Large intestine (tissue), 3 donors: ENCODE data around the gene UIMC1. TPM values are rescaled to one million over a fixed set of nuclear protein-coding genes. Genes with fewer than 3 reads are reported as not detected.

Experiments
- DNase-seq, 2 donors: peaks; one replicate each; pipeline versions ENCODE4 v3.0.0 to v3.0.0-alpha.2; 2013
- H3K27ac ChIP-seq: one replicate; pipeline ENCODE4 v1.5.1; 2013; ENCODE audit warnings: low read length
- H3K27me3 ChIP-seq: 2 replicates; pipeline ENCODE4 v1.6.1; 2013; ENCODE audit warnings: low read length; ENCODE audit not compliant: control insufficient read depth, insufficient read depth
- H3K36me3 ChIP-seq: 2 replicates; pipeline ENCODE4 v1.6.1; 2013; ENCODE audit warnings: low read length; ENCODE audit not compliant: control insufficient read depth, insufficient read depth
- H3K4me1 ChIP-seq: one replicate; pipeline ENCODE4 v1.6.1; 2013; ENCODE audit warnings: low read length; ENCODE audit not compliant: control insufficient read depth, insufficient read depth
- H3K4me3 ChIP-seq: one replicate; pipeline ENCODE4 v1.5.1; 2013; ENCODE audit warnings: low read length
- H3K9me3 ChIP-seq: one replicate; pipeline ENCODE4 v1.6.1; 2013; ENCODE audit warnings: mild to moderate bottlenecking, low read depth, low read length, moderate library complexity; ENCODE audit not compliant: control insufficient read depth
- WGBS: methylation state at CpG from one replicate; pipeline ENCODE4 v1.1.5; 2013; ENCODE audit warnings: low lambda C conversion rate; ENCODE audit not compliant: insufficient coverage; 5-methylcytosine and 5-hydroxymethylcytosine counted together
- polyA plus RNA-seq: library from polyadenylated mRNA; unstranded; fragments of 120-200 nt; gene quantifications from one replicate; pipeline ENCODE4 v1.2.1, GENCODE V29; 2013

UIMC1 gene
- polyA plus RNA-seq, 1 donor: 31.1 TPM

DNA sequence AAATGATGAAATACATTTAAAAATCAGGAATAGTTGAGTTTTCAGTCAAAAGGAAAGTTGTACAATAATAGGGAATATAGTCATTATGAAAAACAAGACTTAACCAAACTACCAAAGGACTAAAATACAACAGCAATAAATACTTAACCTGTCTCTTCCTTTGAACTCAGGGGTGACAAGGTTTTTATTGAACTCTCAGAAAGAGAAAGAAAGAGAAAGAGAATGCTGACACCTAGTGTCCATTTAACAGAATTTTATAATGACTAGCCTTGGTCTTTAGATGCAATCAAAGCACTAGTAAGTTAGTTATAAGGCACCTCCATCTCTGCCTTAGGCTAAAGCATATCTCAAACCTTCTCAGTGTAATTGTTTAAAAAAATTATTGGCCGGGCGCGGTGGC is 47.5 kb downstream of the UIMC1 start:
- Histone ChIP-seq H3K27me3 (no peaks in the 10 kb centered on the region), H3K9me3 (no peaks in the 10 kb centered on the region), H3K27ac (no peak overlapping the region), H3K4me3 (no peak overlapping the region), H3K4me1 (no peaks in the 10 kb centered on the region), H3K36me3 (peaks cover 20% of the 10 kb centered on the region)
- DNase-seq: peak; percentile 10 to 39
- no CpG with 5 or more reads among the region's 3 CpGs for WGBS

DNA sequence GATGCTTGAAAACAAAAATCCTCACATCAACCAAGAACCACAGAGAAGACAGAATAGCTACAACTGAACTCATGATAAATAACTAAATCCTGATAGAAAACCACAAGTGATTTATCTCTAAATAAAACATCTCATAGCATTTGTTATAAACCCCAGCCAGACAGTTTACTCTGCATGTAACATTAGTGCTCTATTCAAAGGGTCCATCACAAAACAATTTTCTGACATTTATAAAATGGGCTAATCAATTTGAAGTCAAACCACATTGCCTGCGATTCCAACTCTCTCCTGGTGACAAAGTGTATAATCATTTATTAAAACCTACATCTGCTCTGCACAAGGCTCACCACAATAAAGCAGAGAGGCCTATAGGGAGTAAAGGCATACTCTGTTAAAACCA is 49.8 kb downstream of the UIMC1 start:
- H3K36me3 ChIP-seq: peaks cover 32% of the 10 kb centered on the region
- WGBS: 80% methylated on average over 1 of the region's 1 CpG
- no peaks in the 10 kb centered on the region for H3K4me1 ChIP-seq
- H3K27ac ChIP-seq: no peak overlapping the region
- no peaks in the 10 kb centered on the region for H3K27me3 ChIP-seq
- H3K9me3 ChIP-seq: no peaks in the 10 kb centered on the region
- H3K4me3 ChIP-seq: no peak overlapping the region
- DNase-seq: no peak

DNA sequence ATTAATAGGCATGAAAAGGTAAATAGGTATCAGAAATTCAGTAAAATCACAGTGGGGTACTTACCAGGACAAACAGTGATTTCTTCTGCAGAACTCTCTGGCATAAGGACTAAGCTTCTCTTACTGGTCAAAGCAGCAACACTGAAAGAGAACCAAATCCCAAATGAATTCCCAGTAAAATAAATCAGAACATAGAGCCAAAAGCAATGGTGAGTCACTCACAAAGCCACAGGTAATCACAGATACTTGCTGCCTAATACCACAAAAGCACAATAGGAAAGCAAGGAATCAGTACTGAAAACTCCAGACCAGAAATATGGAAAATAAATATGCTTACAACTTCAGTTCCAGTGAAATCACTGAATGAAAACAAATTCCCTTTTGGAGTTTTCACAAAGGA is 50.7 kb downstream of the UIMC1 start:
- H3K27ac ChIP-seq: no peak overlapping the region
- no peak for DNase-seq
- no peak overlapping the region for H3K4me3 ChIP-seq
- no peaks in the 10 kb centered on the region for H3K9me3 ChIP-seq
- no peaks in the 10 kb centered on the region for H3K4me1 ChIP-seq
- peaks cover 36% of the 10 kb centered on the region for H3K36me3 ChIP-seq
- H3K27me3 ChIP-seq: no peaks in the 10 kb centered on the region

DNA sequence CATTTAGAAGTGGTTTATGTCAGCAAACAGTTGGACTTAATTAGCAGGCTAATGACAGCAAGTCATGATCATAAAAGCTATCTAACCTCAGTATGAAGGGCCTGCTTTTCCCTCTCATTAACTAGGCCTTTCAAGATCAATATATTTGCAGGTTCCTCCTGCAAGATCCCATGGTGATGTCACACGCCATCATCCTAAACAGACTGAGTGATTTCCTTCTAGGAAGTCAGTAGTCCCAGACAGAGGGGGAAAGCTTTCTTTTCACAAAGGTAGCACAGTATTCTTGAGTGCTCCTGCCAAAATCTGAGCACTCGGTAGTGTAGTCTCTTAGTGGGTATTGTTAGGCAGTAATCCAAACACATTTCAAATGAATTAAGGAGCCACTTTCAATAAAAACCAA is 52.5 kb downstream of the UIMC1 start:
- Histone ChIP-seq H3K27ac (no peak overlapping the region), H3K4me3 (no peak overlapping the region), H3K9me3 (no peaks in the 10 kb centered on the region), H3K27me3 (no peaks in the 10 kb centered on the region), H3K4me1 (no peaks in the 10 kb centered on the region), H3K36me3 (peaks cover 50% of the 10 kb centered on the region)
- no CpG with 5 or more reads among the region's 2 CpGs for WGBS
- no peak for DNase-seq

GRCh38 chr5:176952531-176953193 is 53.9 kb downstream of the UIMC1 start:
- Histone ChIP-seq H3K27ac (no peak overlapping the region), H3K4me1 (no peaks in the 10 kb centered on the region), H3K36me3 (peaks cover 50% of the 10 kb centered on the region), H3K9me3 (no peaks in the 10 kb centered on the region), H3K4me3 (no peak overlapping the region), H3K27me3 (no peaks in the 10 kb centered on the region)
- DNase-seq: no peak
- WGBS: 69% methylated on average over 4 of the region's 7 CpGs

- Histone ChIP-seq H3K4me3 (no peak overlapping the region), H3K36me3 (peaks cover 50% of the 10 kb centered on the region), H3K27ac (no peak overlapping the region), H3K9me3 (no peaks in the 10 kb centered on the region), H3K4me1 (no peaks in the 10 kb centered on the region), H3K27me3 (no peaks in the 10 kb centered on the region)
- no peak for DNase-seq
- WGBS: no CpG with 5 or more reads among the region's 1 CpG
Measured at GRCh38 chr5:176948458-176948857, 58.1 kb downstream of the UIMC1 start.

GRCh38 chr5:176947847-176948246 is 58.7 kb downstream of the UIMC1 start:
- WGBS: 80% methylated on average over 1 of the region's 2 CpGs

GRCh38 chr5:176944268-176944667 is 62.3 kb downstream of the UIMC1 start:
- DNase-seq: no peak
- Histone ChIP-seq H3K36me3 (peaks cover 41% of the 10 kb centered on the region), H3K9me3 (no peaks in the 10 kb centered on the region), H3K4me3 (no peak overlapping the region), H3K4me1 (no peaks in the 10 kb centered on the region), H3K27ac (no peak overlapping the region), H3K27me3 (no peaks in the 10 kb centered on the region)
- no CpG with 5 or more reads among the region's 2 CpGs for WGBS

More at GRCh38 chr5:176947847-176948246, 58.7 kb downstream of the UIMC1 start:
- H3K36me3 ChIP-seq: peaks cover 52% of the 10 kb centered on the region
- H3K9me3 ChIP-seq: no peaks in the 10 kb centered on the region
- no peak overlapping the region for H3K27ac ChIP-seq
- DNase-seq: no peak
- no peaks in the 10 kb centered on the region for H3K4me1 ChIP-seq
- H3K4me3 ChIP-seq: no peak overlapping the region
- no peaks in the 10 kb centered on the region for H3K27me3 ChIP-seq

- Histone ChIP-seq H3K27ac (no peak overlapping the region), H3K27me3 (no peaks in the 10 kb centered on the region), H3K9me3 (no peaks in the 10 kb centered on the region), H3K4me1 (no peaks in the 10 kb centered on the region), H3K4me3 (no peak overlapping the region), H3K36me3 (peaks cover 39% of the 10 kb centered on the region)
- 100% methylated on average over 1 of the region's 1 CpG for WGBS
- DNase-seq: no peak
Measured at GRCh38 chr5:176943816-176944215, 62.8 kb downstream of the UIMC1 start.

GRCh38 chr5:176941951-176942350 is 64.6 kb downstream of the UIMC1 start:
- Histone ChIP-seq H3K27me3 (no peaks in the 10 kb centered on the region), H3K4me3 (no peak overlapping the region), H3K9me3 (no peaks in the 10 kb centered on the region), H3K4me1 (no peaks in the 10 kb centered on the region), H3K27ac (no peak overlapping the region), H3K36me3 (peaks cover 48% of the 10 kb centered on the region)
- no peak for DNase-seq
- 100% methylated on average over 1 of the region's 9 CpGs for WGBS

DNA sequence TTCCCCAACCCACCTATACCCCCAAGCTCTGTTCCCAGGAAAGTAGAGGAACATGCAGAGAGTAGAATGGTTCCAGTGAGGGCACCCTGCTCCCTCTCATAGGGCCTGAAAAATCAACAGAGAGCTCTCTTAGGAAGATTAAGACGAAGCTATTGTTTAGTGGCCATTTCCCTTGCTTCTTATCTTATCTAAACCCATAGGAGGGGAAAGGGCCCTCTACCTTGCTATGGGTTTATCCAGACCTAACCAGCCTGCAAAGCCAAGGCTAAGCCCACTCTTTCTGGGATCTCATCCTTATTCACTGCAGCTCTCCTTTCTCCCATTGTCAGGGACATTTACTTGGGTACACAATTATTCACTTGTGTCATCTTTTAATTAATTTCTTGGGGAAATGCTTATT is 68.1 kb downstream of the UIMC1 start:
- H3K4me1 ChIP-seq: no peaks in the 10 kb centered on the region
- H3K36me3 ChIP-seq: peaks cover 37% of the 10 kb centered on the region
- no peaks in the 10 kb centered on the region for H3K27me3 ChIP-seq
- H3K4me3 ChIP-seq: no peak overlapping the region
- no peak overlapping the region for H3K27ac ChIP-seq
- no peaks in the 10 kb centered on the region for H3K9me3 ChIP-seq
- WGBS: no CpG with 5 or more reads among the region's 1 CpG
- DNase-seq: no peak
